T-helper 9 cell (primary cell): ENCODE measurements around the gene NELFB.

Experiments used
- DNase-seq: peaks from one replicate; pipeline ENCODE4 v3.0.0-alpha.2; 2020

Gene NELFB

GRCh38 chr9:137315581-137316011 is 60.5 kb downstream of the NELFB start:
- no peak for DNase-seq

- DNase-seq: no peak
Observed at GRCh38 chr9:137316012-137316981, 61.2 kb downstream of the NELFB start.

- no peak for DNase-seq
Observed at GRCh38 chr9:137317021-137317717, 62.0 kb downstream of the NELFB start.

- DNase-seq: no peak
Observed at GRCh38 chr9:137317718-137318511, 62.8 kb downstream of the NELFB start.

- no peak for DNase-seq
Observed at GRCh38 chr9:137318602-137319001, 63.5 kb downstream of the NELFB start.

GRCh38 chr9:137319011-137319738 is 64.0 kb downstream of the NELFB start:
- no peak for DNase-seq

GRCh38 chr9:137319739-137320551 is 64.8 kb downstream of the NELFB start:
- DNase-seq: no peak

GRCh38 chr9:137320555-137321384 is 65.6 kb downstream of the NELFB start:
- DNase-seq: no peak

GRCh38 chr9:137321726-137322361 is 66.7 kb downstream of the NELFB start:
- no peak for DNase-seq
